ENCODE results near the gene DDX19B.
"Not testable (repeated sequence)": the region's sequence is repeated elsewhere in the genome, so short reads cannot be mapped to it uniquely, and the experiment has no call there.

The DDX19B gene

GRCh38 chr16:70290949-70291519 is 8.0 kb upstream of the DDX19B start:
- H3K4me3 ChIP-seq = no peak overlapping the region
- no peak for DNase-seq (ENCODE audit: low spot score)
- H3K27ac ChIP-seq = no peak overlapping the region
- TF ChIP-seq, protein P1, sequence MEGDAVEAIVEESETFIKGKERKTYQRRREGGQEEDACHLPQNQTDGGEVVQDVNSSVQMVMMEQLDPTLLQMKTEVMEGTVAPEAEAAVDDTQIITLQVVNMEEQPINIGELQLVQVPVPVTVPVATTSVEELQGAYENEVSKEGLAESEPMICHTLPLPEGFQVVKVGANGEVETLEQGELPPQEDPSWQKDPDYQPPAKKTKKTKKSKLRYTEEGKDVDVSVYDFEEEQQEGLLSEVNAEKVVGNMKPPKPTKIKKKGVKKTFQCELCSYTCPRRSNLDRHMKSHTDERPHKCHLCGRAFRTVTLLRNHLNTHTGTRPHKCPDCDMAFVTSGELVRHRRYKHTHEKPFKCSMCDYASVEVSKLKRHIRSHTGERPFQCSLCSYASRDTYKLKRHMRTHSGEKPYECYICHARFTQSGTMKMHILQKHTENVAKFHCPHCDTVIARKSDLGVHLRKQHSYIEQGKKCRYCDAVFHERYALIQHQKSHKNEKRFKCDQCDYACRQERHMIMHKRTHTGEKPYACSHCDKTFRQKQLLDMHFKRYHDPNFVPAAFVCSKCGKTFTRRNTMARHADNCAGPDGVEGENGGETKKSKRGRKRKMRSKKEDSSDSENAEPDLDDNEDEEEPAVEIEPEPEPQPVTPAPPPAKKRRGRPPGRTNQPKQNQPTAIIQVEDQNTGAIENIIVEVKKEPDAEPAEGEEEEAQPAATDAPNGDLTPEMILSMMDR (IDR thresholded peaks at IDR 0.05) = no peak

- DNase-seq (ENCODE audit: low spot score); H3K4me3 ChIP-seq; H3K27ac ChIP-seq: not testable (repeated sequence)
Observed at GRCh38 chr16:70292148-70292547, 6.8 kb upstream of the DDX19B start.

- DNase-seq (ENCODE audit: low spot score) = no peak
- Histone ChIP-seq H3K27ac (no peak overlapping the region), H3K4me3 (no peak overlapping the region)
- TF ChIP-seq, protein P1 (IDR thresholded peaks at IDR 0.05) = no peak
Observed at GRCh38 chr16:70294385-70295025, 4.5 kb upstream of the DDX19B start.

- no peak for DNase-seq (ENCODE audit: low spot score)
- Histone ChIP-seq H3K27ac (no peak overlapping the region), H3K4me3 (no peak overlapping the region)
- TF ChIP-seq, protein P1 (IDR thresholded peaks at IDR 0.05) = no peak
Observed at GRCh38 chr16:70295634-70296033, 3.4 kb upstream of the DDX19B start.

DNA sequence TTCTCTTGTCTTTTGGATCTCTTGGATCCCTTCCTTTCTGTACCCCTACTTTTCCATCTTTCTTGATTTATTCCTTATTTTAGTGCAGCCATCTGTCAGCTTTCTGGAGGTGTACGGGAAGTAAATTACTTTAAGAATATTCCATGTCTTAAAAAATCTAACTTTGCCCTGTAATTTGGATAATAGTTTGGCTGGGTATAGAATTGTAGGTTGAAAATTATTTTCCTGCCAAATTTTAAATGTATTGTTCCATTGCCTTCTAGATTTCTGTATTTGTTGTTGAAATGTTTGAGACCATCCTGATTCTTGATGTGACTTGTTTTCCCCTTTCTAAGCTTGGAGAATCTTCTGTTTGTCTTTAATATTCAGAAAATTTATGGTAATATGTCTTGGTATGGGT is 2.1 kb downstream of the DDX19B start:
- TF ChIP-seq, protein P1 (IDR thresholded peaks at IDR 0.05) = no peak
- DNase-seq (ENCODE audit: low spot score) = no peak
- Histone ChIP-seq H3K4me3 (no peak overlapping the region), H3K27ac (no peak overlapping the region)

DNA sequence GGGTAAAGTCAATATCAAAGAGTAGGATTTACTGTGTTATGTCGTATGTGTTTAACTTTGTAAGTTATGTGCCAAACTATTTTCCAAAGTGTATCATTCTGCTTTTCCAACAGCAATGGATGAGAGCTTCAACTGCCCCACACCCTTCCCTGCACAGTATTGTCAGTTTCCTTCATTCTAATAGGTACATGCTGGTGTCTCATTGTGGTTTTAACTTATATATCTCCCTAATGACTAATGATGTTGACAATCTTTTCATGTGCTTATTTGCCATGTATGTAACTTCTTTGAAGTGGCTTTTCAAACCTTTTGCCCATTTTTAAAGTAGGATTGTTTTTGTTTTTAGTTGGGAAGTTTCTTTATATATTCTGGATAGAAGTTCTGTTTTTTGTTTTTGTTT is 3.8 kb downstream of the DDX19B start:
- no peak for DNase-seq (ENCODE audit: low spot score)
- H3K4me3 ChIP-seq = no peak overlapping the region
- no peak overlapping the region for H3K27ac ChIP-seq
- TF ChIP-seq, protein P1 (IDR thresholded peaks at IDR 0.05) = no peak

GRCh38 chr16:70304892-70305448 is 6.0 kb downstream of the DDX19B start:
- H3K4me3 ChIP-seq = no peak overlapping the region
- TF ChIP-seq, protein P1 (IDR thresholded peaks at IDR 0.05) = no peak
- no peak overlapping the region for H3K27ac ChIP-seq
- DNase-seq (ENCODE audit: low spot score) = no peak
